Neural crest cell (in vitro differentiated cells): ENCODE data around the gene TOR2A. TPM values are rescaled to one million over a fixed set of nuclear protein-coding genes. Genes with fewer than 3 reads are reported as not detected.

Experiments
- DNase-seq: peaks from one replicate; pipeline ENCODE4 v3.0.0; 2021; ENCODE audit warnings: low read depth, mixed read lengths, low spot score
- H3K27ac Mint-ChIP-seq: one replicate; pipeline ENCODE4 v1.8.0; 2021; ENCODE audit warnings: mild to moderate bottlenecking, mixed read lengths; ENCODE audit not compliant: unreplicated experiment
- H3K27me3 Mint-ChIP-seq: 2 replicates; pipeline ENCODE4 v1.8.0; 2021; ENCODE audit warnings: low read depth, mild to moderate bottlenecking, mixed read lengths
- H3K36me3 Mint-ChIP-seq: 2 replicates; pipeline ENCODE4 v1.8.0; 2021; ENCODE audit warnings: low read depth, mild to moderate bottlenecking, mixed read lengths
- H3K4me1 Mint-ChIP-seq: 2 replicates; pipeline ENCODE4 v1.8.0; 2021; ENCODE audit warnings: mixed read lengths
- H3K4me3 Mint-ChIP-seq: one replicate; pipeline ENCODE4 v1.8.0; 2021; ENCODE audit warnings: mild to moderate bottlenecking, mixed read lengths
- H3K9me3 Mint-ChIP-seq: 2 replicates; pipeline ENCODE4 v1.8.0; 2021; ENCODE audit warnings: mixed read lengths
- total RNA-seq: library from RNA; stranded (reverse); gene quantifications from 2 replicates; pipeline ENCODE4 v1.2.1, GENCODE V29; 2021
- TF ChIP-seq, protein P1 (sequence below): fragments of 200-600 bp; sonication (generic); conservative IDR thresholded peaks from 2 replicates; pipeline ENCODE4 v1.5.0; 2021; ENCODE audit warnings: antibody characterized with exemption, mild to moderate bottlenecking

The TOR2A gene
- total RNA-seq, 1 donor from 2014 or later: 27.4 TPM

DNA sequence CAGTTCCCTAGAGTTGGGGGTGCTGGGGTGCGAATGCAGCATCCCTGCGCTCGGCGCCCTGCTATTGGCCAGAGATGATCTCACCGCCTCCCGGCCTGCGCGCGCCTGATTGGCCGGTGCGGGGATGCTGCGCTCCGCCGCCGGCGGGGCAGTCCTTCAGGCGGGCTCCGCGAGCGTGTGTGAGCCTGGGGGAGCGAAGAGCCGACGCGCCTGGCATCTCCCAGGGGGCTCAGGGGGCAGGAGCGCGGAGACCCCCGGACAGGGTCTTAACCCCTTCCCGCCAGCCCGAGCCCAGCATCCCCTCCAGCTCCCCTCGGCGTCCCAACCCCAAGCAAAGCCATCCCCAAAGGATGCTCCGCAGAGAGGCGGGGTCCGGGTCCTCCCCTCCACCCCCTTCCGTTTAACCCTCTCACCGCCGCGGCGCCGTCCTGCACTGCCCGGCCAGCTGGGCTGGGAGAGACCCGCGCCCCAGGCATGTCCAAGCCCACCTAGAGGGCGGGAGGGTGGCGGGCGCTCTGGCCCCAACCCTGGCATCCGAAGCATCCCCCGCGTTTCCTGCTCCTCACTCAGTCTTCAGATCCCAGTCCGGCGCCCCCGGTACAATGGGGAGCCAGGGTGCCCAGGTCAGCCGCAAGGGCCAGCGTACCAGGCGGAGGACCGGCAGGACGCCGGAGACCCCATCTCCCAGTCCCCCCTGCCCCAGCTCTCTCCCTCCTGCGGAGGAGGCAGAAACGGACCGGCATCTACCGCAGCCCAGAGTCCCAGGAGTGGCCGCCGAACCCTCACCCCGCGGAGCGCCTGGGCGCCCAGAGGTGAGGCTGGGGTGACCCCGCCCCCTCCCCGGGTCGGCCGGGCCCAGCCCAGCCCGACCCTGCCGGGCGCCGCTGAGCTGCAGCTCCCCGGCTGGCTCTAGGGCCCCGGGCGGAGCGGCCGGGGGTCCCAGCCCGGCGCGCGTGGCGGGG, 19.3 kb upstream of the TOR2A start:
- H3K4me1 Mint-ChIP-seq: no peaks in the 10 kb centered on the region
- H3K36me3 Mint-ChIP-seq: no peaks in the 10 kb centered on the region
- H3K27ac Mint-ChIP-seq: no peak overlapping the region
- H3K27me3 Mint-ChIP-seq: peaks cover 61% of the 10 kb centered on the region
- peak; percentile 60 for DNase-seq
- no peaks in the 10 kb centered on the region for H3K9me3 Mint-ChIP-seq
- TF ChIP-seq, protein P1, sequence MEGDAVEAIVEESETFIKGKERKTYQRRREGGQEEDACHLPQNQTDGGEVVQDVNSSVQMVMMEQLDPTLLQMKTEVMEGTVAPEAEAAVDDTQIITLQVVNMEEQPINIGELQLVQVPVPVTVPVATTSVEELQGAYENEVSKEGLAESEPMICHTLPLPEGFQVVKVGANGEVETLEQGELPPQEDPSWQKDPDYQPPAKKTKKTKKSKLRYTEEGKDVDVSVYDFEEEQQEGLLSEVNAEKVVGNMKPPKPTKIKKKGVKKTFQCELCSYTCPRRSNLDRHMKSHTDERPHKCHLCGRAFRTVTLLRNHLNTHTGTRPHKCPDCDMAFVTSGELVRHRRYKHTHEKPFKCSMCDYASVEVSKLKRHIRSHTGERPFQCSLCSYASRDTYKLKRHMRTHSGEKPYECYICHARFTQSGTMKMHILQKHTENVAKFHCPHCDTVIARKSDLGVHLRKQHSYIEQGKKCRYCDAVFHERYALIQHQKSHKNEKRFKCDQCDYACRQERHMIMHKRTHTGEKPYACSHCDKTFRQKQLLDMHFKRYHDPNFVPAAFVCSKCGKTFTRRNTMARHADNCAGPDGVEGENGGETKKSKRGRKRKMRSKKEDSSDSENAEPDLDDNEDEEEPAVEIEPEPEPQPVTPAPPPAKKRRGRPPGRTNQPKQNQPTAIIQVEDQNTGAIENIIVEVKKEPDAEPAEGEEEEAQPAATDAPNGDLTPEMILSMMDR: no peak
- peak overlapping the region; percentile 27 for H3K4me3 Mint-ChIP-seq

DNA sequence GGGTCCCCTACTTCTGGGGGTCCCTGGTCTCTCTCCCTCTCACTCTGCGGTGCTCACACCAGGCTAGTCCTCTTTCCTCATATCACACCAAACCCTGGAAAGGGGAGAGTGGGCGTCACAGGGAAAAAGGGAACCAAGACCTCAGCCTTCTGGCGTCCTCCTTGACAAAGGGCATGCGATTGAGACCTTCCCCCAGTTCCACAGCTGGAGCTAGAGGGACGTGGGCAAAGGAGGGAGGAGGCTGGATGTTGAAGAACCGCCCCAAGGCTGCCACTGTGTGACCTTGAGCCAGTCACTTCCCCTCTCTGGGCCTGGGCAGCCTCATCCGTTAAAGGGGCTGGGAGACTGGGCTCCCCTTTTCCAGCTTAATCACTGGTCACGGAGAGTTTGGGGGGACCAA, 18.5 kb upstream of the TOR2A start:
- no peak for DNase-seq
- H3K27me3 Mint-ChIP-seq: peaks cover 57% of the 10 kb centered on the region
- no peaks in the 10 kb centered on the region for H3K4me1 Mint-ChIP-seq
- H3K9me3 Mint-ChIP-seq: no peaks in the 10 kb centered on the region
- TF ChIP-seq, protein P1: no peak
- no peak overlapping the region for H3K4me3 Mint-ChIP-seq
- H3K36me3 Mint-ChIP-seq: no peaks in the 10 kb centered on the region
- H3K27ac Mint-ChIP-seq: no peak overlapping the region

DNA sequence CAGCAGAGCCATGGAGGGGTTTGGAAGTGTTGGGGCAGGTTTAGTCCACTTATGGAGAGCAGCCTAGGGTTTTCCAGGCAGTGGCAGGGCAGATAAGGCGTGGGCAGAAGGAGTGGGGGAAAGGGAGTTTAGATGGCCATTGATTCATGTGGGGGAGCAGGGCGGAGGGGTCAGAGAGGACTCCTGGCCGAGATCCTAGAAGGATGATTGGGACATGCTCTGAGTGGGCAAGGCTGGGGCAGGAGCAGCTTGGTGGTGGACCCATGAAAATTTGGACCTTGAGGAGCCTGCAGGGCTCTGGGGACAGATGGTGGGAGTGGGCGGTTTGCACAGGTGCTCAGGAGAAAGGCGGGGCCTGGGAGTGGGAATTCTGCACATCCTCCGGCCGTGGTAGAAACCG, 18.1 kb upstream of the TOR2A start:
- no peak for DNase-seq
- H3K9me3 Mint-ChIP-seq: no peaks in the 10 kb centered on the region
- no peaks in the 10 kb centered on the region for H3K36me3 Mint-ChIP-seq
- TF ChIP-seq, protein P1: no peak
- no peaks in the 10 kb centered on the region for H3K4me1 Mint-ChIP-seq
- H3K4me3 Mint-ChIP-seq: peak overlapping the region; percentile 22
- no peak overlapping the region for H3K27ac Mint-ChIP-seq
- H3K27me3 Mint-ChIP-seq: peaks cover 55% of the 10 kb centered on the region

DNA sequence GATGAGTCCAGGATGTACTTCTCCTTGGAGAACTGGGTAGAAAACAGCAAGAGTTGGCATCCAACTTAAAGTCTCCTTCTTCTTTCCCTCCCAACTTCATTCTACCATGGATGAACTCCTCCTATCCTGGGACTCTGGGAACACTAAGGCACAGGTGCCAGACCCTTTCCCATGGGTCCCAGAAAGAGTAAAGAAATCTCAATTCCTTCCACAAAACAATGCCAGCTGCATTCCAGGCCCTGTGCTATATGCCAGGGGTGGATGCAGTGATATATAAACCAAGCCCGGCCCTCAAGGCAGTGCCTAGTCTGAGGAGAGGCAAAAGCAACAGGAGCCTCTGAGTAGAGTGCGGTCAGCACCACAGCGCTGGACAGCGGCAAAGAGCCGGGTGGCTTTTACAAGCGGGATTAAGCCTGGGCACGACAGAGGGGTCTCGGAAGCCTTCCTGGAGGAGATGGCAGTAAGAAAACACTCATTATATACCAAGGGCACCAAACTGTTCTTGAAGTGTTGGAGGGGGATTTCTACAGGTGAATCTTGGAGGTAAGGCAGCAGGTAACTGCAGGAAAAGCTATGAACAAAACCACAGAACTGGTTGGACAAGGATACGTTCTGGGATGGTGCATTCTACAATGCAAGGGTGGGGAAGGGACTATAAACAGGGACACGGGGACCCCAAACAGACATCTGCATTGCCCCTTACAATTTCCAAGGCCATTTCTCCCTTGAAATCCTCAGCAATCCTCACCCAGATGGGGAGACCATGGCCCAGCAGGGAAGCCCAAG, 16.4 kb upstream of the TOR2A start:
- no peaks in the 10 kb centered on the region for H3K36me3 Mint-ChIP-seq
- peak; percentile 55 for DNase-seq
- H3K9me3 Mint-ChIP-seq: no peaks in the 10 kb centered on the region
- H3K4me1 Mint-ChIP-seq: no peaks in the 10 kb centered on the region
- H3K27ac Mint-ChIP-seq: no peak overlapping the region
- TF ChIP-seq, protein P1: no peak
- peak overlapping the region; percentile 60 for H3K4me3 Mint-ChIP-seq
- peaks cover 51% of the 10 kb centered on the region for H3K27me3 Mint-ChIP-seq

DNA sequence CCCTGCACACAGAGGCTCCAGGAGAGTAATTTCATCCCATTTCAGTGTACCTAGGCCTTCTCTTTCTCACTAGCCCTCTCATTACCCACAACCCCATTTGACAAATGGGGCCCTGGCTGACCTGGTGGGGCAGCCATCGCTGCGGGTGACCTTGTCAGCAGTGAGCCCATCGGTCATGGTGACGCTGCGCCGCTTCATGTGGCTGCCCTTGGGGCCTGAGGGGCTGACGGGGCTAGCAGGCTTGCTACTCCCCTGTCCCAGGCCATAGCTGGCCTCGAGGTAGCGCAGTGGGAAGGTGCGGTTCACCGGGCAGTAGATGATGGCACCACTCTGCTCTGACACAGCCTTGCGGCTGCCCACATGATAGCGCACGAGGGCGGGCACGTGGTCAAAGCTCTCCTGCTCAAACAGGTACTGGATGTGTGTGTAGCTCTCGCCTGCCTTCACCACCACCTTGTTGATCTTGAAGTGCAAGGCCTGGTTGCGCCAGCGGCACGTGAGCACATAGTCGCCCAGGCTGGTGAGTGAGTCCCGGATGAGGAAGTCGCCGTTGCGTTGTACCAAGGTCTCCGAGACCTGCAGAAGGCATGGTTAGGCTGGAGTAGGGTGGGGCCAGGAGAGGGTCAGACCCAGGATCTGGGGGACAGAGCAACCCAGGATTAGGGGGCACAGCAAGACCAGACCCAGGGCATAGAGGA, 14.1 kb upstream of the TOR2A start:
- Mint-ChIP-seq H3K27ac (no peak overlapping the region), H3K27me3 (peaks cover 37% of the 10 kb centered on the region), H3K4me3 (no peak overlapping the region), H3K9me3 (no peaks in the 10 kb centered on the region), H3K36me3 (no peaks in the 10 kb centered on the region), H3K4me1 (no peaks in the 10 kb centered on the region)
- DNase-seq: no peak
- TF ChIP-seq, protein P1: no peak
